Measurements from ENCODE around the gene ARHGEF7.

The ARHGEF7 gene

DNA sequence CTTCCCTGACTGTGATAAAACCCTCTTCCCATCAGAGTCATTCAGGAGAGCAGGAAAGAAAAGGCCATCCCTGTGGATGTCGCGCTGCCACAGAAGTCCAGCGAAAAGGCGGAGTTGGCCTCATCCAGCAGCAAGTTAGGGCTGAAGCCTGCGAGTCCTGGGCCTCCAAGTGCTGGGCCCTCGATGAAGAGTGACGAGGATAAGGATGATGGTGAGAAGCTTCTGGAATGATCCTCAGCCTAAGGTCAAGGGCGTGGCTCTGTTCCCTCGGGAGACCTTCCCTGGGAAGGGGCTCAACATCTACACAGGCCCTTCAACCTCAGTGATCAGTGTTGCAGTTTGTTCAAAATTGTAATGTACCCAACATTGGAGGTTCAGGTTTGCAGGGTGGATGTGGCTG, 227.6 kb downstream of the ARHGEF7 start:
- no peak for TF ChIP-seq JUND (IDR thresholded peaks at IDR 0.05; ENCODE audit: low read depth)
- in situ Hi-C loops (cut with HindIII; ENCODE audit: low pct_unique_long_range_greater_than_20kb, low sequenced_read_pairs): no loop called here
- no peak for DNase-seq (ENCODE audit: low read depth in 1 of 2, low spot score in 1 of 2)

DNA sequence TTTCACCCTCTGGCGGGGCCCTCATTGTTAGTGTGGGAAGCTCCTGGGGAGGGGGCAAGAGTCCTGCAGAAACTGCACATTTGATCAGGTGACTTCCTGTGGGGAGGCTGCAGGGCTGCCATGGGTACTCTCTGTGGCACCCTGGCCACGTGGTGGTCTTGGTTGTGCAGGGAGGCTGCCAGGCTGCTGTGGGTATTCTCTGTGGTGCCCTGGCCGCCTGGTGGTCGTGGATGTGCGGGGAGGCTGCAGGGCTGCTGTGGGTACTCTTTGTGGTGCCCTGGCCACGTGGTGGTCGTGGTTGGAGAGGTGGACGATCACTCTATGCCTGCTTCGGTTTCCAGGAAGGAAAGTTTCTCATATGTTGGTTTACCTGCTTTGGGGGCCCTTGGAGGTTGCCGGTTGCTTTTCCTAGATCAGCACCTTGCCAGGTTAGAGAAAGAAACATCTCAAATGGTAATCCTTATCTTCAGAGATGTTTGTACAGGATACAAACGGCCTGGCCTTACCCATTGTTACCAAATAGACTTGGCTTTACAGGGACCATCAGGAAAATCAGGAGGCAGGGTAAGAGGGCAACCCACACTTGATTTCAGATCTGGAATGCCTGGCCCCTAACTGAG, 228.2 kb downstream of the ARHGEF7 start:
- DNase-seq (ENCODE audit: low read depth in 1 of 2, low spot score in 1 of 2): no peak
- no peak for TF ChIP-seq JUND (IDR thresholded peaks at IDR 0.05; ENCODE audit: low read depth)
- in situ Hi-C loops (cut with HindIII; ENCODE audit: low pct_unique_long_range_greater_than_20kb, low sequenced_read_pairs): no loop called here

DNA sequence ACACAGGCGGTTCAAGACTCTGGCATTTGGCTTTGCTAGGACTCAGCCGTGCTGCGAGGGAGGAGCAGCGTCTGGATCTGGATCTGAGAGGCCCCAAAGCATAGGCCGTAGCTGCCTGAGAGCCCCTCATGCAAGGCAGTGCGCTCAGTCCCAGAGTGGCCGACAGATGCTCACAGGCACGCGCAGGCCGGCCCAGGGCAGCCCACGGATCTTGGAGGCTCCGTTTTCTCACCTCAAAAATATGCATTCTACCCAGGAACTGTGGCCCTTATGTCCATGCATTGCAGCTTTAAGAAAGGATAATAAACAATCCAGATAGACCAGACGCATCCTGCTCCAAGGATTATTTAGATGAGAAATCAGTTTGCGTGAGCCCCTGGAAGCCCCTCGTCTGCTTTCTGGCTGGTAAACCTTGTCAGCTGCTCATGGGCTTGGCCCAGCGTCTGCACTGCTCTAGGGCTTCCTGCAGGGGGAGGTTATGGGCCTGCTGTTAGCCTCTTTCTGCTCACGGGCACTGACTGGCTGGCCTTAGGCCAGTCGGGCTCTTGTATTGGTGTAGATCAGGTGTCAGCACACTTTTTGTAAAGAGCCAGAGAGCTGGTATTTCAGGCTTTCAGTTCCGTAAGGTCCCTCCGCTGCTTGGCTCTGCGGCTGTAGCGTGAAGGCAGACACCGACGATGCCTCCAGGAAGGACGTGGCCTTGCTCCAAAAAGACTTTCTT, 229.5 kb downstream of the ARHGEF7 start:
- in situ Hi-C loops (cut with HindIII; ENCODE audit: low pct_unique_long_range_greater_than_20kb, low sequenced_read_pairs): no loop called here
- DNase-seq (ENCODE audit: low read depth in 1 of 2, low spot score in 1 of 2): peak; percentile 27 to 83
- no peak for TF ChIP-seq JUND (IDR thresholded peaks at IDR 0.05; ENCODE audit: low read depth)

DNA sequence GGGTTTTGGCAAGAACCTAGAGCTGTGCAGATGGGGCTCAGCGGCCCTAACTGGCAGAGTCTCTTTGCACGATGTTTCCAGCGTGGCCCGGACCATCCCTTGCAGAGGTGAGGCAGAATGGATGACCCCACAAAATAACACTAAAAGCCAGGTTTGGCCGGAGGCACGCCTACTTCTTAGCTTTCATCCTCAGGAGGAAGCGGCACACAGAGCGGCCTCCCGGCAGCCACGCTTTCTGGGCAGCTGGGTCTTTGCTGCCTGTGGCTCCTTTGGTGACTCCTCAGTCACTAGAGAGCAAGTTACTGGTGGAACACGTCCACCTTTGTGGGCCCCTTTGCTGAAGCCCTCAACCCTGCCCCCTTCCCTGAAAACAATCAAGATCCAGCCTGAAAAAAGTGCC, 230.6 kb downstream of the ARHGEF7 start:
- TF ChIP-seq JUND (IDR thresholded peaks at IDR 0.05; ENCODE audit: low read depth): no peak
- no peak for DNase-seq (ENCODE audit: low read depth in 1 of 2, low spot score in 1 of 2)
- in situ Hi-C loops (cut with HindIII; ENCODE audit: low pct_unique_long_range_greater_than_20kb, low sequenced_read_pairs): no loop called here

DNA sequence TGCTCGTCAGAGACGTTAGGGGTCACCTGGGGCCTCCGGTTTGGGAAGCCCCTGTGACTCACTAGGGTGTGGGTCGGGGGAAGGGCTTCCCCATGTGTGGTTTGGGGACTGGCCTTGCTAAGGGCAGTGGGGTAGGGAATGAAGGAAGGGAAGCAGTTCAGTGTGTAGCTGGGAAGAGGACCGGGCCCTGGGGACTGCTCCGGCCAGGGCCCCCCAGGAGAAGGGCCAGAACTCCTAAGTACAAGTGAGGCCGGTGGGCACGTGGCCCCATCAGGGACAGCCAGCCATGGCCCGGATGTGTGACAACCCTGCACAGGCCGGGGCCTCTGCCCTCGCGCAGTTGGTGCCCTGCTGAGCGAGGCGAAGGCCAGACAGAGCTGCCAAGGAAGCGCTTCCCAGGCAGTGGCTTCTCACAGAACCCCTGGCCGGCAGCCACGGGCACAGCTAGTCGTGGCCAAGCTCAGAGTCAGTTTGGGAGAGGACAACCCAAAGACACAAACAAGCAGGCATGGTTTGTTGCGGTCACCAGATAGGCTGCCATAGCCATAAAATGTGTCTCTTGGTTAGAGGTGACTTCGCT, 231.1 kb downstream of the ARHGEF7 start:
- no peak for DNase-seq (ENCODE audit: low read depth in 1 of 2, low spot score in 1 of 2)
- in situ Hi-C loops (cut with HindIII; ENCODE audit: low pct_unique_long_range_greater_than_20kb, low sequenced_read_pairs): no loop called here
- no peak for TF ChIP-seq JUND (IDR thresholded peaks at IDR 0.05; ENCODE audit: low read depth)

DNA sequence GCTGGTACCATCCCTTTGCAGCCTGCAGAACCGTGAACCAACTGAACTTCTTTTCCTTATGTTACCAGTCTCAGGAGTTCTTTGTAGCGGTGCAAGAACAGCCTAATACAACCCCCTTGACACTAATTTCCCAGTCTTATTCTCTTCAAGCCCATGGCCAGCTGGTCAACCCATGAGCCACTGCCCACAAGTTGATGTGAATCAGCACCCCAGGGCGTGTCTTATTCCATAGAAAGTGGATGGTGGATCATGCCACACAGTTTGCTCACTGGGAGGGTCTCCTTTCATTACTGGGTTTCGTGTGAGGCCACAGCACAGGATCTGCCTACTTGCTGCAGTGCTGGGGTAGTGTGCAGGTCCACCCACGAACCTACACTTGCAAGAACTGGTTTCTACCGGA, 232.3 kb downstream of the ARHGEF7 start:
- in situ Hi-C loops (cut with HindIII; ENCODE audit: low pct_unique_long_range_greater_than_20kb, low sequenced_read_pairs): no loop called here
- TF ChIP-seq JUND (IDR thresholded peaks at IDR 0.05; ENCODE audit: low read depth): no peak
- no peak for DNase-seq (ENCODE audit: low read depth in 1 of 2, low spot score in 1 of 2)

DNA sequence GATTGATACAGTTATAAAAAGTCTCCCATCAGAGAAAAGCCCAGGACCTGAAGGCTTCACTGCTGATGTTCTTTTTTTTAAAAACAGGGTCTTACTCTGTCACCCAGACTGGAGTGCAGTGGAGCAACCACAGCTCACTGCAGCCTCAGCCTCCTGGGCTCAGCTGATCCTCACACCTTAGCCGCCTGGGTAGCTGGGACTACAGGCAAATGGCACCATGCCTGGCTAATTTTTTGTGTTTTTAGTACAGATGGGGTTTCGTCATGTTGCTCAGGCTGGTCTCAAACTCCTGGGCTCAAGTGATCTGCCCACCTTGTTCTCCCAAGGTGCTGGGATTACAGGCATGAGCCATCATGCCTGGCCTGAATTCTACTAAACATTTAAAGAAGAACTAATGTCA, 238.4 kb downstream of the ARHGEF7 start:
- in situ Hi-C loops (cut with HindIII; ENCODE audit: low pct_unique_long_range_greater_than_20kb, low sequenced_read_pairs): no loop called here
- no peak for TF ChIP-seq JUND (IDR thresholded peaks at IDR 0.05; ENCODE audit: low read depth)
- no peak for DNase-seq (ENCODE audit: low read depth in 1 of 2, low spot score in 1 of 2)

DNA sequence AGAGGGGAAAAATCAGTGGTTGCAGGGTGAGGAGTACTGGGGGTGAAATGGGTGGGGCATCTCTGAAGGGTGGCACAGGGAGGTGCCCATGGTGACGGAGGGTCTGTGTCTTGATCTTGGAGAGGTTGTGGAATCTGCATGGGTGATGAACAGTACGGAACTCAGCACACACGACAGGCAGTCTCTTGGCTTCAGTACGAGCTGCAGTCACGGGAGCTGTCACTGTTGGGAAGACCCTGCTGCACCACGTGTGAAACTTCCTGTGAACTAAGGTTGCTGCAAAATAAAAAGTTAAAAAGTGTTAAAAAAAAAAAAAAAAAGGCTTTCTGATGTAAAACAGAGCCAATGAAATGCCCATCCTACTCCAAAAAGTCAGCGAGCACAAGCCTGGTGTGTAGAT, 239.7 kb downstream of the ARHGEF7 start:
- TF ChIP-seq JUND (IDR thresholded peaks at IDR 0.05; ENCODE audit: low read depth): no peak
- in situ Hi-C loops (cut with HindIII; ENCODE audit: low pct_unique_long_range_greater_than_20kb, low sequenced_read_pairs): no loop called here
- no peak for DNase-seq (ENCODE audit: low read depth in 1 of 2, low spot score in 1 of 2)

All from T47D (cell line).